NCI-H2029 treated with DMSO at 0.1 percent for 48 hours (cell line): ENCODE results near the gene PEAK1.

Experiments used
- DNase-seq: peaks from one replicate; lab custom pipeline; 2025; lab: John Stamatoyannopoulos, UW

Gene PEAK1

GRCh38 chr15:77419836-77420609 lies at the start of gene PEAK1:
Gene PEAK1, minus strand, starts transcription at chr15:77420104. Its CDS starts 238,178 bp downstream, at chr15:77181926.
- DNase-seq = peak; percentile 75

GRCh38 chr15:77468896-77469295 lies 49.0 kb upstream of the PEAK1 start:
- no peak for DNase-seq

- no peak for DNase-seq
These were observed 46.6 kb upstream of the PEAK1 start for GRCh38 chr15:77466521-77466920.

- DNase-seq = no peak
These were observed 44.4 kb upstream of the PEAK1 start for GRCh38 chr15:77464129-77464865.

GRCh38 chr15:77461486-77461885 lies 41.6 kb upstream of the PEAK1 start:
- DNase-seq = no peak

GRCh38 chr15:77459031-77459430 lies 39.1 kb upstream of the PEAK1 start:
- no peak for DNase-seq

- DNase-seq = no peak
These were observed 38.0 kb upstream of the PEAK1 start for GRCh38 chr15:77457905-77458265.

GRCh38 chr15:77457191-77457904 lies 37.4 kb upstream of the PEAK1 start:
- no peak for DNase-seq

GRCh38 chr15:77456746-77457145 lies 36.8 kb upstream of the PEAK1 start:
- DNase-seq = no peak

- no peak for DNase-seq
These were observed 35.9 kb upstream of the PEAK1 start for GRCh38 chr15:77455696-77456321.

GRCh38 chr15:77454951-77455350 lies 35.0 kb upstream of the PEAK1 start:
- DNase-seq = no peak

GRCh38 chr15:77454265-77454664 lies 34.4 kb upstream of the PEAK1 start:
- no peak for DNase-seq

GRCh38 chr15:77446840-77447390 lies 27.0 kb upstream of the PEAK1 start:
- DNase-seq = no peak

GRCh38 chr15:77440378-77440999 lies 20.6 kb upstream of the PEAK1 start:
- DNase-seq = no peak

- DNase-seq = no peak
These were observed 17.4 kb upstream of the PEAK1 start for GRCh38 chr15:77437264-77437663.

GRCh38 chr15:77436822-77437221 lies 16.9 kb upstream of the PEAK1 start:
- no peak for DNase-seq

GRCh38 chr15:77430652-77431051 lies 10.7 kb upstream of the PEAK1 start:
- DNase-seq = no peak

GRCh38 chr15:77430213-77430612 lies 10.3 kb upstream of the PEAK1 start:
- no peak for DNase-seq

GRCh38 chr15:77426871-77427270 lies 7.0 kb upstream of the PEAK1 start:
- no peak for DNase-seq

GRCh38 chr15:77426377-77426776 lies 6.5 kb upstream of the PEAK1 start:
- no peak for DNase-seq

- no peak for DNase-seq
These were observed 5.2 kb upstream of the PEAK1 start for GRCh38 chr15:77425104-77425503.

- no peak for DNase-seq
These were observed 1.4 kb upstream of the PEAK1 start for GRCh38 chr15:77421370-77421700.
